ENCODE data around the gene DDI1. TPM values are rescaled to one million over a fixed set of nuclear protein-coding genes. Genes with fewer than 3 reads are reported as not detected.
A peak's percentile ranks its signal among the peaks of the same experiment; 100 is the strongest.

The DDI1 gene
- total and polyA plus RNA-seq, 2 of the 13 experiments (the other 11 are each of a cell fraction or from before 2014, with no cell fraction given): not detected

DNA sequence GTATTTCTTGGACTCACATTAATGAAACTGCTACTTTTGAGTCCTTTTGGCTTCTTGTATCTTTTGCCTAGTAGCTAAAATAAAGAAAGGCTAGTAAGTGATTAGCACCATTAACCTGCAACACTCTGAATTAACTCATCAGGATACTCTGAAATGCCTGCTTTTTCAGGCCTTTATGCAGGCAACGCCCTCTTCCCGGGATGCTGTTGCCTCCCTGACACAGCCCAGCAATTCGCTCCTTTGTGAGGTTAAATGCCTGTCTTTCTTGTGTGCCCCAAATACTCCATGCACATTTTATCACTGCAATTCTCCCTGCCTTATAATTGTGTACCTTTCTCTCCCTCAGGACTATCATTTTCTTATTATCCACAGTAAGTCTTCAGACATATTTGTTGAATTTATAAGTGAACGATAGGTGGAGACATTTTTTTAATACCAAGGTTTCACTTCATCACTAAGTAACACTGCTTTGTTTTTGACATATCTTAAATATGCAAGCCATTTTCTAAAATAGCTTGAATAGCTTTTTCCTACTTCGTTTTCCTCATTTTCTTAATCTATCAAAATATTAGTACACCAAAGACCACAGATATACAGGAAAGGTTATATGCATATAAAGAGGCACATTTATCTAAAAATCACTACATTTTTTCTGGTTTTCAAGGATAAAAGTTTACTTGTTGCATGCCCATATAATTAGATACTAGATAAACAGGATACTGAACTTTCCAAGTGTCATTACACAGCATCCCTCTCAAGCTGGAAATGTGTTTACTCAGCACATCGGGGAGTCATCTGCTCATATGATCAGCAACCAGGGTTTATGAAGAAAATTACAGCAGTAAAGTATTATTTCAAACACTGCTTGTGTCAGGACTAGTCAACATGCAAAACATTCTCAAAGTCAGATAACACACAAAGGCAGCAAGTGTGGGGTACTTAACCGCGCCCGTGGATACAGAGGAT lies 48.5 kb upstream of the DDI1 start:
- ATAC-seq: no peak
- H2AFZ ChIP-seq (ENCODE audit: low read length): no peak overlapping the region
- no peaks in the 10 kb centered on the region for H3K36me3 ChIP-seq (replicated peaks in 1 of 2; ENCODE audit: control insufficient read depth in 1 of 2, insufficient read depth in 2 of 2, low read length in 2 of 2)
- no peaks in the 10 kb centered on the region for H3K27me3 ChIP-seq (ENCODE audit: control insufficient read depth in 1 of 2, insufficient read depth in 2 of 2, low read length in 2 of 2)
- no peak overlapping the region for H3K9ac ChIP-seq (ENCODE audit: insufficient read depth, low read depth, low read length)
- no peak for DNase-seq (ENCODE audit: low spot score)
- BruUV-seq (replicated peaks): no TSS peak
- H3K27ac ChIP-seq (ENCODE audit: extremely low read length, insufficient read depth, low read length): no peak overlapping the region
- no peaks in the 10 kb centered on the region for H4K20me1 ChIP-seq (ENCODE audit: insufficient read depth, low read length)
- no peaks in the 10 kb centered on the region for H3K4me1 ChIP-seq (ENCODE audit: insufficient read depth, low read length)
- H3K9me3 ChIP-seq (ENCODE audit: low read length): no peaks in the 10 kb centered on the region
- intact Hi-C loops (cut with micrococcal nuclease; ENCODE audit: unreplicated experiment) (no loop called here), in situ Hi-C loops (cut with HindIII; ENCODE audit: extremely low pct_ligation_motif_present, low pct_unique_long_range_greater_than_20kb) (no loop called here)
- no peaks in the 10 kb centered on the region for H3K79me2 ChIP-seq (ENCODE audit: insufficient read depth, low read length)
- no peak for FAIRE-seq
- POLR2A ChIA-PET: no interaction called here
- TF ChIP-seq MAFK (conservative IDR thresholded peaks at IDR 0.05 in 1 of 2, IDR thresholded peaks at IDR 0.05 in 1 of 2; ENCODE audit: low read length in 2 of 2): peak; percentile 43 to 55; a peak in 3 of 4 replicates
- TF ChIP-seq, protein P1, sequence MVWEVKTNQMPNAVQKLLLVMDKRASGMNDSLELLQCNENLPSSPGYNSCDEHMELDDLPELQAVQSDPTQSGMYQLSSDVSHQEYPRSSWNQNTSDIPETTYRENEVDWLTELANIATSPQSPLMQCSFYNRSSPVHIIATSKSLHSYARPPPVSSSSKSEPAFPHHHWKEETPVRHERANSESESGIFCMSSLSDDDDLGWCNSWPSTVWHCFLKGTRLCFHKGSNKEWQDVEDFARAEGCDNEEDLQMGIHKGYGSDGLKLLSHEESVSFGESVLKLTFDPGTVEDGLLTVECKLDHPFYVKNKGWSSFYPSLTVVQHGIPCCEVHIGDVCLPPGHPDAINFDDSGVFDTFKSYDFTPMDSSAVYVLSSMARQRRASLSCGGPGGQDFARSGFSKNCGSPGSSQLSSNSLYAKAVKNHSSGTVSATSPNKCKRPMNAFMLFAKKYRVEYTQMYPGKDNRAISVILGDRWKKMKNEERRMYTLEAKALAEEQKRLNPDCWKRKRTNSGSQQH (CRISPR knock-in tag; IDR thresholded peaks at IDR 0.05; ENCODE audit: low read depth): no peak
- no peak overlapping the region for H3K4me3 ChIP-seq (replicated peaks in 1 of 3; ENCODE audit: insufficient read depth in 1 of 3, low read depth in 2 of 3, low read length in 3 of 3)
- WGBS (ENCODE audit: low lambda C conversion rate): 32% methylated on average over 9 of the region's 9 CpGs
- no peak overlapping the region for H3K4me2 ChIP-seq (ENCODE audit: low read depth, low read length)
- CTCF ChIA-PET (ENCODE audit: low intra/inter-chr PET ratio, low total read pairs): no interaction called here

DNA sequence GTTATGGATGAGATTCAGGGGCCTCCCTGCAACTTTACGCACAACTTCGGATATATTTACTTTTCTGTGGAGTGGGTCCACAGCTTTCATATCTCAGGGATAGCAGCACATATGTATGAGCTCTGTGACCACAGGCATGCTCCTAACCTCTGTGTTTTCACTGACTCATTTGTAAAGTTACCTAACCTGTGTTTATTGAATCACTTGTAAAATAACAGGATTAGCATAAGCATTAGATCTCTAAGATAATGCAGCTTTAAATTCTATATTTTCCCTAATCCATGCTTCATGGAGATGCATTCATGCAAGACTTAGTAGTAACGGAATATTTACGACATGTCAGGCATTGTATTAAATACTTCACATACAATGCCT lies 47.9 kb upstream of the DDI1 start:
- no peak overlapping the region for H3K4me3 ChIP-seq (replicated peaks in 1 of 3; ENCODE audit: insufficient read depth in 1 of 3, low read depth in 2 of 3, low read length in 3 of 3)
- intact Hi-C loops (cut with micrococcal nuclease; ENCODE audit: unreplicated experiment) (no loop called here), in situ Hi-C loops (cut with HindIII; ENCODE audit: extremely low pct_ligation_motif_present, low pct_unique_long_range_greater_than_20kb) (no loop called here)
- ATAC-seq: no peak
- no peak for FAIRE-seq
- H3K27me3 ChIP-seq (ENCODE audit: control insufficient read depth in 1 of 2, insufficient read depth in 2 of 2, low read length in 2 of 2): no peaks in the 10 kb centered on the region
- ChIA-PET POLR2A (no interaction called here), CTCF (ENCODE audit: low intra/inter-chr PET ratio, low total read pairs) (no interaction called here)
- no peaks in the 10 kb centered on the region for H3K79me2 ChIP-seq (ENCODE audit: insufficient read depth, low read length)
- H3K27ac ChIP-seq (ENCODE audit: extremely low read length, insufficient read depth, low read length): no peak overlapping the region
- no peaks in the 10 kb centered on the region for H3K36me3 ChIP-seq (replicated peaks in 1 of 2; ENCODE audit: control insufficient read depth in 1 of 2, insufficient read depth in 2 of 2, low read length in 2 of 2)
- H3K4me2 ChIP-seq (ENCODE audit: low read depth, low read length): no peak overlapping the region
- 0% methylated on average over 4 of the region's 4 CpGs for WGBS (ENCODE audit: low lambda C conversion rate)
- DNase-seq (ENCODE audit: low spot score): no peak
- no peaks in the 10 kb centered on the region for H4K20me1 ChIP-seq (ENCODE audit: insufficient read depth, low read length)
- no peak overlapping the region for H3K9ac ChIP-seq (ENCODE audit: insufficient read depth, low read depth, low read length)
- H2AFZ ChIP-seq (ENCODE audit: low read length): no peak overlapping the region
- H3K4me1 ChIP-seq (ENCODE audit: insufficient read depth, low read length): no peaks in the 10 kb centered on the region
- BruUV-seq (replicated peaks): no TSS peak
- no peaks in the 10 kb centered on the region for H3K9me3 ChIP-seq (ENCODE audit: low read length)
- TF ChIP-seq, protein P2, sequence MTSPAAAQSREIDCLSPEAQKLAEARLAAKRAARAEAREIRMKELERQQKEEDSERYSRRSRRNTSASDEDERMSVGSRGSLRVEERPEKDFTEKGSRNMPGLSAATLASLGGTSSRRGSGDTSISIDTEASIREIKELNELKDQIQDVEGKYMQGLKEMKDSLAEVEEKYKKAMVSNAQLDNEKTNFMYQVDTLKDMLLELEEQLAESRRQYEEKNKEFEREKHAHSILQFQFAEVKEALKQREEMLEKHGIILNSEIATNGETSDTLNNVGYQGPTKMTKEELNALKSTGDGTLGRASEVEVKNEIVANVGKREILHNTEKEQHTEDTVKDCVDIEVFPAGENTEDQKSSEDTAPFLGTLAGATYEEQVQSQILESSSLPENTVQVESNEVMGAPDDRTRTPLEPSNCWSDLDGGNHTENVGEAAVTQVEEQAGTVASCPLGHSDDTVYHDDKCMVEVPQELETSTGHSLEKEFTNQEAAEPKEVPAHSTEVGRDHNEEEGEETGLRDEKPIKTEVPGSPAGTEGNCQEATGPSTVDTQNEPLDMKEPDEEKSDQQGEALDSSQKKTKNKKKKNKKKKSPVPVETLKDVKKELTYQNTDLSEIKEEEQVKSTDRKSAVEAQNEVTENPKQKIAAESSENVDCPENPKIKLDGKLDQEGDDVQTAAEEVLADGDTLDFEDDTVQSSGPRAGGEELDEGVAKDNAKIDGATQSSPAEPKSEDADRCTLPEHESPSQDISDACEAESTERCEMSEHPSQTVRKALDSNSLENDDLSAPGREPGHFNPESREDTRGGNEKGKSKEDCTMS (CRISPR knock-in tag; conservative IDR thresholded peaks at IDR 0.05): no peak
- no peak for TF ChIP-seq ZSCAN22 (CRISPR knock-in tag; IDR thresholded peaks at IDR 0.05)
- TF ChIP-seq, protein P3, sequence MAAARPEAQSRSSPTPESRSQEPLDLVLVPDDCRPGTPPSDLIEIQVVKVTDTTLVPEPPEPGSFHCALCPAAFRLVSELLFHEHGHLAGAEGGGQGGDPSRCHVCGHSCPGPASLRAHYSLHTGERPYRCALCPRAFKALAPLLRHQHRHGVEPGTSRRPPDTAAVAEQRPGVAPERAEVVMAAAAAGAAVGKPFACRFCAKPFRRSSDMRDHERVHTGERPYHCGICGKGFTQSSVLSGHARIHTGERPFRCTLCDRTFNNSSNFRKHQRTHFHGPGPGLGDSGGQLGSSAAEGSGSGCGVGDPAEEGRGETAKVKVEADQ (CRISPR knock-in tag; IDR thresholded peaks at IDR 0.05; ENCODE audit: borderline replicate concordance): no peak
- no peak for TF ChIP-seq YEATS2 (CRISPR knock-in tag; IDR thresholded peaks at IDR 0.05; ENCODE audit: borderline replicate concordance)
- TF ChIP-seq, protein P4, sequence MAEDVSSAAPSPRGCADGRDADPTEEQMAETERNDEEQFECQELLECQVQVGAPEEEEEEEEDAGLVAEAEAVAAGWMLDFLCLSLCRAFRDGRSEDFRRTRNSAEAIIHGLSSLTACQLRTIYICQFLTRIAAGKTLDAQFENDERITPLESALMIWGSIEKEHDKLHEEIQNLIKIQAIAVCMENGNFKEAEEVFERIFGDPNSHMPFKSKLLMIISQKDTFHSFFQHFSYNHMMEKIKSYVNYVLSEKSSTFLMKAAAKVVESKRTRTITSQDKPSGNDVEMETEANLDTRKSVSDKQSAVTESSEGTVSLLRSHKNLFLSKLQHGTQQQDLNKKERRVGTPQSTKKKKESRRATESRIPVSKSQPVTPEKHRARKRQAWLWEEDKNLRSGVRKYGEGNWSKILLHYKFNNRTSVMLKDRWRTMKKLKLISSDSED (CRISPR knock-in tag; IDR thresholded peaks at IDR 0.05): no peak
